Measurements from ENCODE around the gene CDC42EP3.

GRCh38 chr2:37617119-37617892 lies 54.1 kb downstream of the CDC42EP3 start:
- TF ChIP-seq, protein P1, sequence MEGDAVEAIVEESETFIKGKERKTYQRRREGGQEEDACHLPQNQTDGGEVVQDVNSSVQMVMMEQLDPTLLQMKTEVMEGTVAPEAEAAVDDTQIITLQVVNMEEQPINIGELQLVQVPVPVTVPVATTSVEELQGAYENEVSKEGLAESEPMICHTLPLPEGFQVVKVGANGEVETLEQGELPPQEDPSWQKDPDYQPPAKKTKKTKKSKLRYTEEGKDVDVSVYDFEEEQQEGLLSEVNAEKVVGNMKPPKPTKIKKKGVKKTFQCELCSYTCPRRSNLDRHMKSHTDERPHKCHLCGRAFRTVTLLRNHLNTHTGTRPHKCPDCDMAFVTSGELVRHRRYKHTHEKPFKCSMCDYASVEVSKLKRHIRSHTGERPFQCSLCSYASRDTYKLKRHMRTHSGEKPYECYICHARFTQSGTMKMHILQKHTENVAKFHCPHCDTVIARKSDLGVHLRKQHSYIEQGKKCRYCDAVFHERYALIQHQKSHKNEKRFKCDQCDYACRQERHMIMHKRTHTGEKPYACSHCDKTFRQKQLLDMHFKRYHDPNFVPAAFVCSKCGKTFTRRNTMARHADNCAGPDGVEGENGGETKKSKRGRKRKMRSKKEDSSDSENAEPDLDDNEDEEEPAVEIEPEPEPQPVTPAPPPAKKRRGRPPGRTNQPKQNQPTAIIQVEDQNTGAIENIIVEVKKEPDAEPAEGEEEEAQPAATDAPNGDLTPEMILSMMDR (IDR thresholded peaks at IDR 0.05; ENCODE audit: poor library complexity): no peak
- TF ChIP-seq EZH2 (IDR thresholded peaks at IDR 0.05; ENCODE audit: borderline replicate concordance) (no peak), EZH2phosphoT487 (IDR thresholded peaks at IDR 0.05; ENCODE audit: low read depth, severe bottlenecking, unreplicated experiment) (no peak)

All from hepatocyte (in vitro differentiated cells).